ENCODE measurements around the gene TNFAIP8L2. TPM values are rescaled to one million over a fixed set of nuclear protein-coding genes. Genes with fewer than 3 reads are reported as not detected.

The TNFAIP8L2 gene
- total and polyA plus RNA-seq, 2 donors (not counting 1 experiment from before 2014, with no cell fraction given) = not detected

DNA sequence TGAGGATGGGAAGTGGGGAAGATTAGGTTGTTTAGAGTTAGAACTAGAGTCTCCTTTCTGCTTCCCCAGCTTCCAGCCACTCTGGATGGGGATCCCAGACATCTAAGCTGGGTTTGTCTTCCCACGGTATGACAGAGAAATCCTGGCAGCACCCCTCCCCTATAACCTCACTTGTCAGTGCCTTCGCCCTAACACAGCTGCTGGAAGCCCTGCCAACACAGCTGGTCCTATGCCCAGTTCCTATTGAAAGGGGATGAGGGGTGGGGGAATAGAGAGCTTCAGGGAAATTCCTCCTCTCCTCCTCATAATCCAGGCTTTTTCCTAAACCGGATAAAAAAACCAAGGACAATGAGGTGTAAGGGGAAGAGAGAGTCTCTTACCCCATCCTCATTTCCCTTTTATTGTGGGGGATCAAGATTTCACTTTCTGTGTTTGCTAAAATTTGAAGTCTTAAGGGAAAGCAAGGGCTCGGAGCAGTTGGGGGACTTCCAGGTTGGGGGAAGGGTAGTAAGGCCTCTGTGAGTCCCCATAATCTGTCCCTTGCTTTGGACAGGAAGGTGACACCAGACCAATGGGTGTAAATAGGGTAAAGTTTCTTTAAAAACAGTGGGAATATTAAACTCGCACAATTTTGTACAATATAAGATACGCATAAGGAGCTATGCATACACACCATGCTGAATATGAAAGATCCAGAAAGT is 18.7 kb downstream of the TNFAIP8L2 start:
- H2AFZ ChIP-seq (ENCODE audit: low read length) = no peak overlapping the region
- H4K20me1 ChIP-seq (ENCODE audit: control insufficient read depth, extremely low read depth, insufficient read depth, low read length) = no peaks in the 10 kb centered on the region
- H3K9ac ChIP-seq (ENCODE audit: insufficient read depth, low read length) = no peak overlapping the region
- H3K4me2 ChIP-seq (ENCODE audit: extremely low read depth, insufficient read depth, low read length) = no peak overlapping the region
- no peak overlapping the region for H3K4me3 ChIP-seq (replicated peaks in 1 of 4; ENCODE audit: control extremely low read depth in 1 of 4, insufficient read depth in 1 of 4, low read depth in 3 of 4, low read length in 4 of 4)
- H3K27me3 ChIP-seq (ENCODE audit: control insufficient read depth, insufficient read depth, low read length) = no peaks in the 10 kb centered on the region
- peak overlapping the region; percentile 35 for H3K27ac ChIP-seq (ENCODE audit: insufficient read depth, low read length)
- H3K79me2 ChIP-seq (ENCODE audit: control insufficient read depth, insufficient read depth, low read length) = no peaks in the 10 kb centered on the region
- TF ChIP-seq CTCF (conservative IDR thresholded peaks at IDR 0.05 in 1 of 2, IDR thresholded peaks at IDR 0.05 in 1 of 2; ENCODE audit: low read depth in 1 of 2, low read length in 2 of 2) (no peak), EZH2 (IDR thresholded peaks at IDR 0.05; ENCODE audit: low read length, missing control alignments) (no peak)
- peak in 1 of 2 donors; percentile 74 for DNase-seq (ENCODE audit: low read depth in 2 of 2)
- peaks cover 12% of the 10 kb centered on the region for H3K36me3 ChIP-seq (ENCODE audit: control insufficient read depth, insufficient read depth, low read length)
- H3K9me3 ChIP-seq (ENCODE audit: control insufficient read depth, insufficient read depth, low read depth, low read length) = no peaks in the 10 kb centered on the region
- H3K4me1 ChIP-seq (ENCODE audit: control insufficient read depth, extremely low read depth, insufficient read depth, low read length) = no peaks in the 10 kb centered on the region

- H3K27me3 ChIP-seq (ENCODE audit: control insufficient read depth, insufficient read depth, low read length) = no peaks in the 10 kb centered on the region
- H2AFZ ChIP-seq (ENCODE audit: low read length) = no peak within 1 kb of the TSS
- peaks cover 15% of the 10 kb centered on the region for H3K36me3 ChIP-seq (ENCODE audit: control insufficient read depth, insufficient read depth, low read length)
- H3K9ac ChIP-seq (ENCODE audit: insufficient read depth, low read length) = no peak within 1 kb of the TSS
- no peaks in the 10 kb centered on the region for H4K20me1 ChIP-seq (ENCODE audit: control insufficient read depth, extremely low read depth, insufficient read depth, low read length)
- no peaks in the 10 kb centered on the region for H3K4me1 ChIP-seq (ENCODE audit: control insufficient read depth, extremely low read depth, insufficient read depth, low read length)
- TF ChIP-seq CTCF (conservative IDR thresholded peaks at IDR 0.05 in 1 of 2, IDR thresholded peaks at IDR 0.05 in 1 of 2; ENCODE audit: low read depth in 1 of 2, low read length in 2 of 2) = peak; percentile 64 to 70
- TF ChIP-seq EZH2 (IDR thresholded peaks at IDR 0.05; ENCODE audit: low read length, missing control alignments) = no peak
- H3K4me3 ChIP-seq (replicated peaks in 1 of 4; ENCODE audit: control extremely low read depth in 1 of 4, insufficient read depth in 1 of 4, low read depth in 3 of 4, low read length in 4 of 4) = no peak within 1 kb of the TSS
- H3K9me3 ChIP-seq (ENCODE audit: control insufficient read depth, insufficient read depth, low read depth, low read length) = no peaks in the 10 kb centered on the region
- peak in 1 of 2 donors; percentile 37 for DNase-seq (ENCODE audit: low read depth in 2 of 2)
- peak within 1 kb of the TSS; percentile 35 for H3K27ac ChIP-seq (ENCODE audit: insufficient read depth, low read length)
- no peaks in the 10 kb centered on the region for H3K79me2 ChIP-seq (ENCODE audit: control insufficient read depth, insufficient read depth, low read length)
- no peak within 1 kb of the TSS for H3K4me2 ChIP-seq (ENCODE audit: extremely low read depth, insufficient read depth, low read length)
Observed at GRCh38 chr1:151175863-151176262, 19.4 kb downstream of the TNFAIP8L2 start, which contains the start of gene TMOD4. TSS of gene TMOD4 (minus strand) at chr1:151175981. CDS start at chr1:151174875, 1,106 bp downstream.

DNA sequence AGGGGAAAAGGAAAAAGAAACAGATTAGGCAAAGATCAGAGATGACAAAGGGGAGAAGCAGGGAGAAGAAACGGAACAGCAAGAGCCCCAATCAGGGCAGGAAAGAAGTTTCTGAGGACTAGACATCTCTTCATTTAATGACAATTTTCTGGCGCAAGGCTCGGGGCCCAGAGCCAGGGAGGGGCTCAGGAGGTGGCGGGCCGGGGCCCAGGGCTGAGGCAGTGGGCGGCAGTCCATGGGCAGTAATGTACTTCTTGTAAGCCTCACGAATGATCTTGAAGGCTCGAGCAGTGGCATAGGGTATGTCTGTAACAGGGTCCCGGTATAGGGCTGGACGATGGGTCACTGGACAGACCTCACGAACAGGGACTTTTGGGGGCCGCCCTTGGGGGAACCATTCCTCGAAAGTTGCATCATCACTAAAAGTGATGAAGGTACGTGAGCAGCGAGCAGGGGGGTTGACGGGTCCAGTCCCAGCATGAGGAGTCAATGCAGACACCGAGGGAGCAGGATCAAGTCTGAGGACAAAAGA is 20.1 kb downstream of the TNFAIP8L2 start:
- no peaks in the 10 kb centered on the region for H3K79me2 ChIP-seq (ENCODE audit: control insufficient read depth, insufficient read depth, low read length)
- H3K9me3 ChIP-seq (ENCODE audit: control insufficient read depth, insufficient read depth, low read depth, low read length) = no peaks in the 10 kb centered on the region
- no peaks in the 10 kb centered on the region for H3K27me3 ChIP-seq (ENCODE audit: control insufficient read depth, insufficient read depth, low read length)
- H3K4me1 ChIP-seq (ENCODE audit: control insufficient read depth, extremely low read depth, insufficient read depth, low read length) = no peaks in the 10 kb centered on the region
- no peak overlapping the region for H3K27ac ChIP-seq (ENCODE audit: insufficient read depth, low read length)
- no peak overlapping the region for H3K9ac ChIP-seq (ENCODE audit: insufficient read depth, low read length)
- H3K4me2 ChIP-seq (ENCODE audit: extremely low read depth, insufficient read depth, low read length) = no peak overlapping the region
- no peak overlapping the region for H2AFZ ChIP-seq (ENCODE audit: low read length)
- TF ChIP-seq CTCF (conservative IDR thresholded peaks at IDR 0.05 in 1 of 2, IDR thresholded peaks at IDR 0.05 in 1 of 2; ENCODE audit: low read depth in 1 of 2, low read length in 2 of 2) (no peak), EZH2 (IDR thresholded peaks at IDR 0.05; ENCODE audit: low read length, missing control alignments) (no peak)
- DNase-seq (ENCODE audit: low read depth in 2 of 2) = no peak
- peaks cover 15% of the 10 kb centered on the region for H3K36me3 ChIP-seq (ENCODE audit: control insufficient read depth, insufficient read depth, low read length)
- no peak overlapping the region for H3K4me3 ChIP-seq (replicated peaks in 1 of 4; ENCODE audit: control extremely low read depth in 1 of 4, insufficient read depth in 1 of 4, low read depth in 3 of 4, low read length in 4 of 4)
- H4K20me1 ChIP-seq (ENCODE audit: control insufficient read depth, extremely low read depth, insufficient read depth, low read length) = no peaks in the 10 kb centered on the region
